GM19455 (cell line): Measurements from ENCODE around the gene PRMT7.

Experiments used
- ATAC-seq: cut with Tn5 transposase; IDR thresholded peaks from one replicate; pipeline ENCODE4 v1.9.1; 2021; ENCODE audit not compliant: unreplicated experiment

The PRMT7 gene

DNA sequence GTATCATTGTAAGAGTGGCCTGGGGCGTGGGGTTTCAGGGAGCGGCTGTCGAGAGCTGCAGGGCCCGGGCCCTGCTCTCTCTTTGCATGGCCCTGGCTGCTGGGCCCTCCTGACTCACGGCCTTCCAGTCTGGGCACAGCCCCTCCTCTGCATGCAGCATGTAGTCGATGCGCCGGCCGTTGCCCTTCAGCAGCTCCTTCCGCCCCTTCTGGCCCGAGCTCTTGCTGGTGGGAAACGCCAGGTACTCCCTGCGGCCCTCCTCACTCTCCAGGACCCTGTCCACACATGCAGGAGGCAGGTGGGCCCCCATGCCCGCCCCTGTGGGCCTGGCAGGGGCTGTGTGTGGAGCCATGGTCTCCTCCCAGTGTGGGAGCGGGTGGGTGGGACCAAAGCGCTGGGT, 50.7 kb downstream of the PRMT7 start:
- no peak for ATAC-seq

DNA sequence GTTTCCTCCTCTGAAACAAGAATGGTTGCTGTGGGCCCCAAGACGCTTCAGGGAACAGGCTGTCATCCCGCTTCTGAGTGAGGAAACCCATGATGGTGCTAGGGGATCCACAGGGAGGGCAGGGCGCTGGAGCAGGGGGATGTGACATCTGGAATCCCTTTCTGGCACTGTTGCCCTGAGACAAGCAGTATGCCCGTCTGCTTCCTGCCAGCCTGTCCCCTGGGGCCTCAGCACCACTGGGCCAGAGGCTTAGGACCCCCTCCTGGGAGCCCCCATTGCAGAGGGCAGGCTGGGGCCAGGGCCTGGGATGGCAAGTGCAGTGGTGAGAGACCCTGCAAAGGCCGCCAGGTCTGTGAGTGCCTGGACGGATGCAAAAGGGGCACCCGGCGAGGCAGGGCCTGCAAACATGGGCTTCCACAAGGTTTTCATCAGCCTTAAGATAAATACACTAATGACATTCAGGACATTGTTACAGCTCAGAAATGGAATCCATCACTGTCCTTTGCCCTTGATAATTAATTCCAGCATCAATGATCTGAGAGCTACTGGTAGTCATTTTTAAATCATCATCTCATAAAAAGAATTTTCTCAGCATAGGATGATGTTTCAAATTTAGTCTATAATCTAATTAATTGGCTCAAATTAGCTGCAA, 51.6 kb downstream of the PRMT7 start:
- ATAC-seq: no peak

DNA sequence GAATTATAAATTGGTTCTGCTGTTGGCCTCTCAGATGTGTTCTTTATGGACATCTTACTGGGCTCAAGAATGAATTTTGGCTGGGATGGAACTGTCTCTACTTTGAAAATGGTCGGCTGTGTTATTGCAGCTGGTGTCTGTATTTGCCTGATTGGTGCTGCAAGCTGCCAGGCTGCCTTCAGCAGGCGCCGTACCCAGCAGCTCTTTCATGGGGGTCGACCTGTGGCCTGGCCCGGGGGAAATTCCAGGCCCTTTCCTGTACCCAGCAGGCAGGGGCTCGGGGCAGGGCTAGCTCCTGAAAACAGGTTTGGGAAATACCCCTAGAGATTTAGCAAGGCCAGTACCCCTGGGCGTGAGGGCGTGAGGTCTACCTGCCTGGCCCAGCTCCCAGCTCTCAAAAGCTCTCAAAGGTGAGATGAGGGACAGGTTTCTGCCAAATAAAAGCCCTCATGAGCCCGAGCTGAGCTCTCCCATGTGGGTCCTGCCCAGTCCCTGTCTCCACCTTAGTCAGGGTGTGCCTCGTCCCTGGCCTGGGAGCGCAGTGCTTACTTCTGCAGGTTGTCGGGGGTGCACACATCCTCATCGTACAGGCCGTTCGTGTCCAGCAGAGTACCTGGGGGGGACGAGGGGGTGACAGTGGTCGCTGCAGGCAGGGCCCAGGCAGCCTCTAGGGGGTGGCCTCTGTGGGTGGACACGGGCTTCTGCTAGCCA, 52.3 kb downstream of the PRMT7 start:
- ATAC-seq: no peak

DNA sequence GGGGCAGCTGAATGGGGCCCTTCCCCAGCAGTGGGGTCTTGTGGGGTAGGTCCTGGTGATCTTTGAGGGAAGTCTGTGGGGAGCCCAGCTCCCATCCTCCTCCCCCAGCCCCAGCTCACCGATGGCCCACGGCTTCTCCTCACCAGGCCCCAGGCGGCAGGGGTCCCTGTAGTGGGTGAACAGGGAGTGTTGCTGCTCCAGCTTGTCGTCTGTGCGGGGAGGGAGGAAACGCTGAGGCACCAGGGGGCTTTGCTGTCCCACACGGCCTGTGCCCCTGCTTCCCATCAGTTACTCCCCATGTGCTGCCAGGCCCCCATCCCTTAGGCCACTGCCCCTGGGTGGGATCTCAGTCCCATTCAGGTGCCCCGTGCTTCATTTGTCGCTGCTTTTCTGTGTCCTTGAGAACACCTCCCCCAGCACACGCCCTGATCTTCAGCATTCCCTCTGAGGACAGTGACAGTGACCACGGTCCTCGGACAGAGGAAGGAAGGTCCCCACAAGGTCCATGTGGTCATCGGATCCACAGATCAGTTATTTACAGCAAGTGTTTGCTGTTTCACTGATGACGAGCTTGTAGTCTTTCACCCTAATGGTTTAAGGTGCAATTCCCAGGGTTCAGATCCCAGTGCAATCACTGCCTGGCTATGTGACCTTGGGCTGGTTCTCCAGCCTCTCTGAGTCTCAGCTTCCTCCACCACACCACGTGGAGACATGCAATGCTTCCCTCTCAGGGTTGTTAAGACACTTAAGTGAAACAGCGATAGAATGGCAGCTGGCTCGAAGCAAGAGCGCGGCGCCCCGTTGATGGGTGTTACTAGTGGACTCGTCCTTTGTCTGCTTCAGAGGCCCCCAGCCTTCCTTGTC, 53.1 kb downstream of the PRMT7 start:
- ATAC-seq: no peak

DNA sequence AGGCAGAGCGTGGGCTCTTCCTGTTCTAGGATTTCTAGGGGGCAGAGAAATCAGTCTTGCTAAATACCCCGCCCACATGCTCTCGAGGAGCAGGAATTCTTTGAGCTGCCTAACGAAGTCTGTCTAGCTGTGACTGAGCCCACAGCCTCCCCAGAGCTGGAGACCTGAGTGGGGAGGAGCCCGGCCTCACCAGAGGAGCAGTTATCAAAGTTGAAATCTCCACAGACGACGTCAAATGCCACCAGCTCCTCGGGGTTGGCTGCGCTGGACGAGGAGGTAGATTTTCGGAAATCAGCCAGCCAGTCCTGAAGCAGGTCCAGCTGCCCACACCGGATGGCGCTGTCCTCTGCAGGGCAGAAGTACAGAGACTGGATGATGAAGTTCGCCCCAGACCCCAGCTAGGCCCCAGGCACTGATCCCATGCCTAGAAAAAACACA, 53.8 kb downstream of the PRMT7 start:
- no peak for ATAC-seq

DNA sequence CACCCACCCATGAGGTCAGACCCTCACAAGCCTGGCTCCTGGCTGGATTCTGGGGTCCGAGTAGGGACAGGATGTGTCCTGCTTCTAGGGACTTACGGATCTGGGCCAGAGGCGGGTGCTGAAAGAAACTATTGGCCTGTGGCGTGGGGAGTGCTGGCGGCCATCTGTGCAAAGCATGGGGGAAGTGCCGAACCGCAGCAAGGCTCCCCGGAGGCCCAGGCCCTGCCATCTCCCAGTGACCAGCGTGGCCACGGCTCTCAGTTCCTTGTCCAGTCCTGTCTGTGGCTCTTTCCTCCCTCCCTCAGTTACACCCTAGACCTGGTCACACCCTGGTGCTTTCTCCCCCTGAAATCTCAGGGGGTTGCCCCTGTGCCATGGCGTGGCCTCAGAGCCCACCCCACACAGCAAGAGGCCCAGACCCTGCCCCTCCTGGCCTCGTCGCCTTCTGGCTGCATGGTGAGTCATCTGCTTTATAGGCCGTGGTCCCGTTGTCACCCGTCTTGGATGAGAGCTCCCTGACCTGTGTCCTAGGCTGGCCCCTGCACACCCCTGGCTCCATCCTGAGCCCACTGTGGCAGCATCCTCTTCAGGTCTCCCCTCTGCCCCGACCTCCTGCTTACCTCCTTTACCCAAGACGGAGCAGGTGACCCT, 54.5 kb downstream of the PRMT7 start:
- ATAC-seq: no peak

DNA sequence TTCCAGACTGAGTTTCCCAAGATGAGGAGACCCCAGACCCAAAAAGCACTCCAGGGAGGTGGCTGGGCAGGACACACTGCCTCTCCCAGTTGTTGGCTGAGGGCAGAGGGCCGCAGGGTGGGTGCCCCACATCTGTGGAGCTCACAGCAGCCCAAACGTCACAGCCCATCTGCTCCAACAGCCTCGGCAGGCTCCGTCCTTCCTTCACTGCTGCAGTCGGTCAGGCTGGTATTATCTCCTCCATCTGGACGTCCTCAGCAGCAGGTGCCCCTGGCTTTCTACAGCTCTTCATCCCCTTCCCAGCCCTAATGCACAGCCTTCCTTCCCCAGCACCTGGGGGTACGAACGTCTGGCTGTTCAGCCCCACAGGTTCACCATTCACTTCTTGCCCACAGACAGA, 55.2 kb downstream of the PRMT7 start:
- ATAC-seq: no peak

DNA sequence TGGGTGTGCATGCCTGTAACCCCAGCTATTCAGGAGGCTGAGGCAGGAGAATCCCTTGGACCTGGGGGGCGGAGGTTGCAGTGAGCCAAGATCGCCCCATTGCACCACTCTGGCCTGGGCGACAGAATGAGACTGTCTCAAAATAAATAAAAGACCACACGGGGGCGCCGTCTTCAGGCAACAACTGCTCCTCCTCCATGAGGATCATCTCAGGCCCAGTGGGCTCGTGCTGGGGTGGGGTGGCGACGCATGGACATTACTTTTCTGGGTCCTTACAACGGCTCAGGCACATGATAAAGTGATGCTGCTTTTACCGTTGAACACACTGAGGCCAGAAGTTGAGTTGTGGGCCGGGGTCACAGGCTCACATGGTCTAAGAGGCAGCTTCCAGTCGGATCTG, 56.2 kb downstream of the PRMT7 start:
- no peak for ATAC-seq

DNA sequence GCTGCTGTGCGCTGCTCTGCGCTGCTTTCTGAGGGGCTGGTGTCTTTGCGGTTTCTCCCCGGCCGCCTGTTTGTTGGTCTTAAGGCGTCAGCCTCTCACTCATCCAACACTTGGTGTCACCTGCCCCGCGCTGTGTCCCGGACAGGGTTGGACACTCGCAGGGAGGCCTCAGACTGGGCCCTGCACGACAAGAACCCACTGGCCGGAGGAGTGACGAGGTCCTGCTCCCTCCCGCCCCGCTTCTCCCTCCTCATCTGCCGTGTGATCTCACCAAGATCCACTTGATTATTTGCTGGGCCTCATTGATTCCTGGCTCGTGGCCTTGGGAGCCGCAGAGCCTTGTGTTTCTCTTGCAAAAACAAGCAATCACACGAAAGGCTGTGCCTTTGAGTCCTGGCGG, 56.6 kb downstream of the PRMT7 start:
- ATAC-seq: no peak

DNA sequence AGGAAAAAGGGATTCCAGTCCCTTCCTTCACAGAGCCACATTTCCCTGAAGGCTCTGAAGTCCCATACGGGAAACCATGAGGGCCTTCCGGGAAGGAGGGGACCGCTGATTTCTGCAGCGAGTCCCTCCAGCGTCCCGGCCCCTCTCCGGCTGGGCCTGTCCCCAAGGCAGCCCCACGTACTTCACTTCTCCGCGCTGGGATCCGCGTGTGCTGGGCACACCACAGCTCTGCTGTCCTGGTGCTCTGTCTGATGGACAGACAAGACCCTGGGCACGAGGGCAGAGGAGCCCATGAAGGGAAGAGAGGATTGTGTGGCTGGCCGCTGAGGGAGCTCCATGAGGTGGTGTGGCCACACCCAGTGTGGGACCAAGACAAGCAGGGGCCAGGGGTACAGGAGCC, 57.1 kb downstream of the PRMT7 start:
- no peak for ATAC-seq

DNA sequence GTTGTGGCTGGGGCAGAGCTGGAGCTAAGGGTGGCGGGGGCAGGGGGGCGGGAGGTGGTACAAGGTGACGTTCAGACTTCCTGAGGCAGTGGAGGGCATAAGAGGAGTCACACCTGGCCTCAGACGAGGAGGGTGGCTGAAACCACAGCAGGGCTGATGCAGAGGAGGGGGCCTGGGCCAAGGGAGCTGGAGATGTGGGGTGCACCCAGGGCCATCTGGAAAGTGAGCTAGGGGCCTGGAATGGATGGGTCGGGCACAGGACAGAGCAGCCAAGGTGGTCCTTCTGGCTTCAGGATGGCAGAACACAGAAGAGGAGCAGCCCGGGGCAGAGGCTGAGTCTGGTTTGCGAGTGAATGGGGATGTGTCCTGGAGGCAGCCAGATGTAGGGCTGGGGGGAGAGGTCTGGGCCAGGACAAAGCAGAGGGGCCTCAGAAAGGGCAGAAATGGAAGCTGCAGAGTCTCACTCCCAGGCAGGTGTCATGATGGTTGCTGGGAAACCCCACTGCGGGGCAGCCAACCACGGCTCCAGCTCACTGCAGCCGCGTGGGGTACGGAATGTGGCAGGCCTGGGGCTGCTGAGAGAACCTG, 57.6 kb downstream of the PRMT7 start:
- ATAC-seq: no peak

DNA sequence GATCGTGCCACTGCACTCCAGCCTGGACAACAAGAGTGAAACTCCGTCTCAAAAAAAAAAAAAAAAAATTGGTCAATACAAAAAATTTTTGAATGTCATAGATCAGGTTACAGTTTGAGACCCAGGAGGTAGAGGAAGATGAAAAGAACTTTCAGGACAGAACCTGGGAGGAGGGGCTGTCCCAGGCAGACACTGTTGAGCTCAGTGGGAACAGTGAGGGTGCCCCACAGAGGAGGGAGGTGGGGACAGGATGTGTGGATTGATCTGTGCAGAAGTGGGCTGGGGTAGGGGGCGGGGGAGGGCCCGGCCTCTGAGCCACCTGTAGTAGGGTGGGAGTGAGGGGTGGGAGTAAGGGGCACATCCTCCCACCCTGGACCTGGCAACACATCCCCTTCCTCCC, 58.3 kb downstream of the PRMT7 start:
- ATAC-seq: no peak

DNA sequence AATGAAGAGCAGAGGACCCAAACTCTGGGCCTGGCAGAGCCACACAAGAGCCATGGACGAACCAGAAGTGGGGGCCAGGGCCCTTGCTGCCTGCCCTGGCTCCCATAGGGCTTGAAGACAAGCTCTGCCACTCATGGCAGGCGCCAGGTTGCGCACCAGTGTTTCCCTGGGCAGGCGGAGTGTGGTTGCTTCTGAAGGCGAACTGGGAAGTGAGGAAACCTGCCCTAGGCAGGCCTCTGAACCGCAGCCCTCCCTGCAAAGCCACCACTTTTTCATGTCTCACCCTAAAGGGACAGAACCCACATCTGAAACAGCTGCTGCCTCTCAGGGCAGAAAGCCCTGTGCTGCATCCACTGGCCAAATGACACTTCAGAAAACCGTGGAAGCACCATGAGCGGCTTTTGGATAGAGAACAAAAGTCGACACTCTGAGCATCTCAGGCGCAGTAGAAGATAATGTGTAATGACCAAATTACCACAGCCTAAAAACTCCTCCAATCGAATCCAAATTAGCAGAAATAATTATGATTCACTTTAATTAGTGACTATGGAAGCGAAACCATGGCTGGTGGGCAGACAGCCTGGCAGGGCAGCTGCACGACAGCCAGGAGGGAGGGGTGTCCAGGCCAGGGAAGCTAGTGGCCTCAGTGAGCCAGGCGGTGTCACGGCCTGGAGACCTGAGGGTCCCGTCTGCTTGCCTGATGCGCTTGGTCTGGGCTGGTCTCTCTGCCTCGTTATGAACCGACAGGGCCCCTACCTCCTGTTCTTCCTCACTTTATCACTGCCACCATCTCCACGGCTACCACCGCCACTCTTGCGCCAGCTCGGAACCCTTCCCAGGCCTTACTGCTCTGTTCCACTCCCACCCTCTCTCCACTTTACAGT, 59.1 kb downstream of the PRMT7 start:
- peak; percentile 56 for ATAC-seq

DNA sequence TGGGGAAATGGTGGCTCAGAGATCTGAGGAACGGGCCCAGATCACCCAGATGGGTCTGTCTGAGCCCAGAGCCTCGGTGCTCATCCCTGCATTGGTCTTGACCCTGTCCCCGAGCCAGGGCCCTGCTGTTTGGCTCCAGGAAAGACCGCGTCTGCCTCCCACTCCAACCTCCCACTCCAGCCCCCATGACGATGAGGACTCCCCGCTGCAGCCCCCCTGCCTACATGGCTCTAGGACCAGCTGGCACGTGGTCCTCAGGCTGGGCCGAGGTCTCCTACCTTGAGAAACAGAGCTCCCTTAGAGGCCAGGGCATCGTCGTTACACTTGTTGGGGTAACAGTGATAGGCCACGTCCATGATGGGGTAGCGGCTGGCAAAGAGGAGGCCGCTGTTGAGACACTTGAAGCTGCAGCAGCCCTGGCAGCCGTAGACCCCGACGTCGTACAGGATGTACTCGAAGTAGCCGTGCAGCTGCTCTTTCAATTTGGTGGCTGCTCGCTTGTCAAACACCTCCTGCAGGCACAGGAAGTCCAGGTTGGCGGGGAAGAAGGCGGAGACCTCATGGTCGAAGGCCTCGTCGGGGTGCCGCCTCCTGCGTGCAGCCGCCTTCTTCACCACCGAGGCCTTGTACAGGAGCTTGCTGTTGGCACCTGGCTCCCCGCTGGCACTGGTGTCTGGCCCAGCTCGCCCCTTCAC, 59.9 kb downstream of the PRMT7 start:
- ATAC-seq: no peak

DNA sequence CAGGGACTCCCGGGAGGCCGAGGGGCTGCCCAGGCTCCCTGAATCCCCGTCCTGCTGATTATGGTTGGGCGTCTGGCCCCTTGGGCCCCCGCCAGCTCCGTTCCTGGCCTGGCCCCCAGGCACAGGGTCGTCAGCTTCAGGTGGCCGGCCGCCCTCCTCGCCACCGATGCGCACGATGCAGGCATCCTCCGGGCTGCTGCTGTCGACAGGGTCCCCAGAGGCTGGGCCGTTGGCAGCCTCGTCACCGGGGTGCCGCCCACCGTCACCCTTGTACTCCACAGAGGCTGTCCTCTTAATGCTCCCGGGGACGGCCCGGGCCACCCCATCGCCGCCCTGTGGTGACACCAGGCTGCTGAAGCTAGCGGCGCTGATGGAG, 60.4 kb downstream of the PRMT7 start:
- no peak for ATAC-seq

DNA sequence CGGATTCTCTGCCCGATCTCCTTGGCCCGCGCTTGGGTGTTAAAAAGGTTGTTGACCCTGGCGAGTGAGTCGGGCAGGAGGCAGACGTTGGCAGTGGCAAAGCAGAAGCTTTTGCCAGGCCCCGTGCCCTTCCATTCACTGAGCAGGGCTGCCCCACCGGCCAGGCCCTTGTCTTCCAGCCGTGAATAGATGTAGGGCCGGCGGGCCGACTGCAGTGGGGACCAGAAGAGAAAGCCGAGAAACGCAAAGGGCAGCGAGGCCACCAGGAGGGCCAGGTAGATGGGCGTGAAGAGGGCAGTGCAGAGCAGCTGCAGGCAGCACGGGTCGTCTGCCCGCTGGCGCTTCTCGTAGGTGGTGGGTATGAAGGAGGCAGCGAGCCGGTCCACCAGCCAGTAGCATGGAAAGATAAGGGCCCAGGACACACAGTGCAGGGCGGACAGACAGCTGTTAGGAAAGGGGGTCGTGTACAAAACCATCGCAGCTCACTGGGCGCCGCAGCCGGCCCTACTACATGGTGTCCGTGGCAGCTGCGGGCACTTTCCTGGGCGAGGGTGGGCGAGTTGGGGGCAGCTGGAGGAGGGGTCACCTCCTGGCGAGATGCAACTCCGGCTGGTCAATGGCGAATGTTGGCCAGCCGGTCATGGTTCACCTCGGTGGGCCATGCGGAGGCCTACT, 61.0 kb downstream of the PRMT7 start:
- ATAC-seq: no peak

DNA sequence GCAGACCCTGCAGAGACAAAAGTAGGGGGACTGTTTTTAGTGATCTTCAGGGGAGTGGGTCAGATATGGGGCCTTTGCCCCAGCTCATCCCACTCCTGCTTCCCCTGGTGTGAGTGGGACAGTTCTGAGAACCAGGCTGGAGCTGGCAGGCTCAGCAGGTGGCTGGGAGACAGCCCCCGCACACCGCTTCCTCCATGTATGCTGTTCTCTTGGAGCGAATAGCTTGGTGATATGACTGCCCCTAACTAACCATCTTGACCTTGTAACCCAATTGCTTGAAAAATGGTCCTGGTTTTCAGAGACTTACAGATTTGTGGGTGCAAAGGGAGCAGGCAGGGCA, 61.5 kb downstream of the PRMT7 start:
- no peak for ATAC-seq

DNA sequence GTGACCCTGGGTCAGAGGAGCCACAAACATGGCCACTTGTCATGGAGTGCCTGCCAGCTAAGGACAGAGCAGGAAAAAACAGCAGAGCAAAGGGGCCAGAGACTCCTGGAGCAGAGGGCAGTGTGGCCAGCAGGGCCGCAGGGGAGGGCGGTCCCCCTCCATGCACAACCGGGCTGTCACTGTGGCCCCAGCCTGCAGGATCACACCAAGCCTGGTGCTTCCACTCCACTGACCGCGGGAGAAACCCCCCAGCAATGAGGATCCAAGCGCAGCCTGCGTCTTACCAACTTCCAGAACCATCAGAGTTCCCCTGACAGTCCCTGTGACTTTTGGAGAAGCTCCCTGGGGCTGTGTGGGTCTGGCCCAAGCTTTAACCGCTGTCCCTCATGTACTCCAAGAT, 62.0 kb downstream of the PRMT7 start:
- no peak for ATAC-seq
